GM12892 (cell line): ENCODE results near the gene TBCD.
"Not testable (repeated sequence)": the region's sequence is repeated elsewhere in the genome, so short reads cannot be mapped to it uniquely, and the experiment has no call there.

Experiments used
- DNase-seq: peaks from one replicate; pipeline ENCODE4 v3.0.0; 2011; ENCODE audit not compliant: insufficient read length
- FAIRE-seq: peaks from 2 replicates; lab custom pipeline; 2011; peaks lifted over from hg19 to GRCh38; lab: Jason Lieb, UNC
- POLR2A ChIP-seq: IDR thresholded peaks from 2 replicates; pipeline ENCODE4 v1.6.1; 2011; ENCODE audit warnings: low read depth, low read length, control low read depth
- POLR2AphosphoS5 ChIP-seq: IDR thresholded peaks from 2 replicates; pipeline ENCODE4 v1.6.1; 2011; ENCODE audit warnings: low read depth, low read length, control low read depth
- TAF1 ChIP-seq: IDR thresholded peaks from 2 replicates; pipeline ENCODE4 v1.6.1; 2011; ENCODE audit warnings: low read depth, mild to moderate bottlenecking, control low read depth, low read length, borderline replicate concordance

The TBCD gene

DNA sequence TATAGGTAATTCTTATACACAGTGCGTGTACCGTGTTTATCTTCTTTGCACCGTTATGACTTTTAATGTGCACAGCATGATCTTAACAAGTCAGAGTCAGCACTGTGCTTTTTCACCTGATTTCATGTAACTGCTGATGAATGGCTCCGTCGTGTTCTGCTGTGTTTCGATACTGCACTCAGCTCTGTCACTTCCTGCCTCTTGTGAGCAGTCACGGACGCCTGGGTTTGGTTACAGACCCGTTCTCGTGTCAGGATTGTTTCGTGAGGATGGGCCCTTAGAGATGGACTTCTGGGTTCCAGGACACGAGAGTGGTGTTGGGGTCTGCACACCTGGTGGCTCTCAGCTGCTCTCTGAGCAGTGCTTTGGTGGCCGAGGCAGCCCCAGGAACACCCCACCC, 24.6 kb downstream of the TBCD start:
- TF ChIP-seq TAF1 (no peak), POLR2A (no peak), POLR2AphosphoS5 (no peak)
- DNase-seq (no peak), FAIRE-seq (no peak)

DNA sequence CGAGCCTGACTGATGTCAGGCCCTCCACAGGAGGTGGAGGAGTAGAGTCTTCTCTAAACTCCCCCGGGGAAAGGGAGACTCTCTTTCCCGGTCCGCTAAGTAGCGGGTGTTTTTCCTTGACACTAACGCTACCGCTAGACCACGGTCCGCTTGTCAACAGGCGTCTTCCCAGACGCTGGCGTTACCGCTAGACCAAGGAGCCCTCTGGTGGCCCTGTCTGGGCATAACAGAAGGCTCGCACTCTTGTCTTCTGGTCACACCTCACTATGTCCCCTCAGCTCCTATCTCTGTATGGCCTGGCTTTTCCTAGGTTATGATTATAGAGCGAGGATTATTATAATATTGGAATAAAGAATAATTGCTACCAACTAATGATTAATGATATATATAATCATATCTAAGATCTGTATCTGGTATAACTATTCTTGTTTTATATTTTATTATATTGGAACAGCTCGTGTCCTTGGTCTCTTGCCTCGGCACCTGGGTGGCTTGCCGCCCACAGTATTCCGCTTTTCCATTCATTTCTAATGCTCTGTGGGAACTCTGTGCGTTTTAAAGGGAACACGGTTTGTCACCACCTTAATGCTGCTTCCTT, 26.0 kb downstream of the TBCD start:
- not testable (repeated sequence) for FAIRE-seq, DNase-seq

DNA sequence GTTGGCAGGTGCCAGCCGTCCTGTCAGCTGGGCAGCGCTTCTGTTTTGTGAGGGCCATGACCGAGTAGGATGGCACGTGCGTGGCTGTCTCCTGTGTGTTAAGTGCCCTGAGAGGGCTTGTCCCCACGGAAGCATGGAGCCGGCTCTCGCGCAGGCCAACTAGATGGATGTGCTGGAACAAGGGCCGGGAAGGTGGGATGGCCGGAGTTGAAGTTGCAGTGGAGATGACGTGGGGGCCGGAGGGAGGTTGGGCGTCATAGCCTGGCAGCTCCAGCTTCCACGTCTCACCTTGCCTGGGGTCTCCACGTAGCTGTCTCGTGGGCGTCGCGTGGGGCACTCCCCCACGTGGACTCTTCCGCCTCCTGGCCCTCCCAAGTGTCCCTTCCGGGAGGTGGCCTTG, 27.7 kb downstream of the TBCD start:
- no peak for TF ChIP-seq POLR2AphosphoS5
- no peak for TF ChIP-seq TAF1
- no peak for TF ChIP-seq POLR2A
- no peak for DNase-seq
- no peak for FAIRE-seq

DNA sequence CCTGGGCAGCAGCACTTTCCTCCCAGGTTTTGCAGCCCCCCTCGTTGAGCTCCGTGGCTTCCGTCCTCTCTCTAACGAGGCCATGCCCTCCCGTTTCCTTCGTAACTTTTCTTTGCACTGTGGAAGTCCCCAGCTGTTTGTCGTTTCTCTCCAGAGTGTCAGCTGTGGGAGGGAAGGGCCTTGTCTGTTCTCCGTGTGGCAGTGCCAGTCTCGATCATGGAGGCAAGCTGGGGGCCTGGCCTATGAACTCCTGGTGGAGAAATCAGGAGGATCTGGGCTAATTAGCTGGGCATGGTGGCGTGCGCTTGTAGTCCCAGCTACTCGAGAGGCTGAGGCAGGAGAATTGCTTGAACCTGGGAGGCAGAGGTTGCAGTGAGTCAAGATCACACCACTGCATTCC, 28.3 kb downstream of the TBCD start:
- DNase-seq (no peak), FAIRE-seq (no peak)
- TF ChIP-seq POLR2AphosphoS5: no peak
- no peak for TF ChIP-seq TAF1
- TF ChIP-seq POLR2A: no peak

DNA sequence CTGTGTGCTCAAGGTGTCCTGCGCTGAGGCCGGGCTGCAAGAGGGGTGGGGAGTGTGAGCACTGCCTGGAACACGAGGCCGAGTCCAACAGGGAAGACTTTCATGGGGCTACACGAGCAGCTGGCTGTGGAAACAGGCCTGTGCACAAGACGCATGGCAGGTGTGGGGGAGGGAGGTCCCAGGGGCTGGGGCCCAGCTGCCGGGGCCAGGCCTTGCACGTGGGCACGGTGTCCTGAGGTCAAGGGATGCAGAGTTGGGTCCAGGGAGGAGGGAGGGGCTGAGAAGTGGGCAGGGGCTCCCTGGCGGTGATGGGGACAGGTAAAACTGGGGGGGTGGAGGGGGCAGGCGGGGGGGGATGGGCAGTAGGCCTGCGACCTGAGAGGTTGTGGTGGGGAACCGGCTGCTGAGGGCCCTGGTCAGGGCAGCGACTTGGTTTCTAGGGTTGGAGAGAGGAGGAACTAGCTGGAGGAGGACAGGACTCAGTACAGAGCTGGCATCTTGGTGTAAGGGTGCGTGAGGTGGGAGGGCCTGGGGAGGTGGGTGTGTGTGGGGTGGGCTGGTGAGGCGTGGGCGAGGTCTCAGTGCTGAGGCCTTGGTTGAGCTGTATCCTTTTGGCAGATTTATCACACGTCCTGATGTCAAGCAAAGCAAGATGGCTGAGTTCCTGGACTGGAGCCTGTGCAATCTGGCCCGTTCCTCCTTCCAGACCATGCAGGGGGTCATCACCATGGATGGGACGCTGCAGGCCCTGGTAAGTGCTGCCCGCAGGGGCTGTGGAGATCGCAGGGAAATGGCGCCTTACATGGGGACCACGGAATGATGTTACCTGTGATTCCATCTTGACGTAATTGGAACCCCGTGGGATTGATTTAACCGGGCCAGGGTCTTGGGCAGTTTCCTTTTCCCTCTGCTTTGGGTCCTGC, 29.4 kb downstream of the TBCD start:
- DNase-seq (no peak), FAIRE-seq (no peak)
- TF ChIP-seq POLR2A: no peak

DNA sequence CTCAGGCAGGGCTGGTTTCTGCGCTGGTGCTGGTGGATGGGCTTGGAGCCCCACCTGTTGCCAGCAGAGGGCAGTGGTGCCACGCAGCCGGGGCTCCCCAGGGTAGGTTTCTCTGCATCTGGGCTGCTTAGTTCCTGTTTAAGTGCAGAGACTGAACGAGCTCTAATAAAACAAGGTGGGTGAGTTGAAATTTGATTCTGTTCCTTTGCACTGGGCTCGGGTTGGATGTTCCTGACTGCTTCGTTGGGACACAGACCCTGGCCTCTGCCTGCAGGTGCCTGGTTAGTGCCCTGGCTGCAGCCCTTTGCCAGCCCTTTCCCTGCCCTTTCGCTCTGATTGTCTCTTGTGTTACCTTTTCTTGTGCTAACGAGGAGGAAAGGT, 30.0 kb downstream of the TBCD start:
- TF ChIP-seq TAF1 (no peak), POLR2A (no peak), POLR2AphosphoS5 (no peak)
- peak; percentile 85 for FAIRE-seq
- peak; percentile 96 for DNase-seq

DNA sequence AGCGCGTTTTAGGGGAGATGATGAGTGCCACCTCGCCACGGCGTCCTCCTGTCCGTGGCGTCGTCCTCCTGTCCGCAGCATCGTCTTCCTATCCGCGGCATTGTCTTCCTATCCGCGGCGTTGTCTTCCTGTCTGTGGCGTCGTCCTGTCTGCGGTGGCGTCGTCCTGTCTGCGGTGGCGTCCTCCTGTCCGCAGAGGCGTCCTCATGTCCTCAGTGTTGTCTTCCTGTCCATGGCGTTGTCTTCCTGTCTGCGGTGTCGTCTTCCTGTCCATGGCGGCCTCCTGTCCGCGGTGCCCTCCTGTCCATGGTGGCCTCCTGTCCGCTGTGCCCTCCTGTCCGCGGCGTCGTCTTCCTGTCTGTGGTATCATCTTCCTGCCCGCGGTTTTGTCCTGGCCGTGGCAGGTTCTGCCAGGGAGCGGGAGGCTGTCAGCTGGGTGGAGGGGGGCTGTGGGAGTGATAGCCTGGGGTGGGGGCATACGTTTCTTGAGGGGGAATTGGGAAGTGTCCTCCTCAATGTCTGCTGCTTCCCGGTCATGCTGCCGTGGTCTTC, 30.9 kb downstream of the TBCD start:
- no peak for FAIRE-seq
- DNase-seq: no peak
- no peak for TF ChIP-seq TAF1
- no peak for TF ChIP-seq POLR2AphosphoS5
- TF ChIP-seq POLR2A: no peak

DNA sequence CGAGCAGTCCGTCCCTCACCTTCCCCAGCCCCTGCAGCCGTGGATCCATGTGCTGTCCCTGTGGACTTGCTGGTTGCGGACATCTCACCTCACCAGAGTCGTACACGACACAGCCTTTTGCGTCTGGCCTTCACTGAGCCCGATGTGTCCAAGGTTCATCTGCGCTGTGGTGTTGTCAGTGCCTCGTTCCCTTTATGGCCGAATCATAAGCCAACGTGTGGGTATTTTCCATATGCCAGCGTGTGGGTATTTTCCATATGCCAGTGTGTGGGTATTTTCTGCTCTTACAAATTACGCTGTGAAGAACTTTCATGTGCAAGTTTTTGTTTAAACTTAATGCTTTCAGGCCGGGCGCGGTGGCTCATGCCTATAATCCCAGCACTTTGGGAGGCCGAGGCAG, 31.6 kb downstream of the TBCD start:
- no peak for DNase-seq
- TF ChIP-seq TAF1: no peak
- no peak for TF ChIP-seq POLR2AphosphoS5
- TF ChIP-seq POLR2A: no peak
- FAIRE-seq: no peak

DNA sequence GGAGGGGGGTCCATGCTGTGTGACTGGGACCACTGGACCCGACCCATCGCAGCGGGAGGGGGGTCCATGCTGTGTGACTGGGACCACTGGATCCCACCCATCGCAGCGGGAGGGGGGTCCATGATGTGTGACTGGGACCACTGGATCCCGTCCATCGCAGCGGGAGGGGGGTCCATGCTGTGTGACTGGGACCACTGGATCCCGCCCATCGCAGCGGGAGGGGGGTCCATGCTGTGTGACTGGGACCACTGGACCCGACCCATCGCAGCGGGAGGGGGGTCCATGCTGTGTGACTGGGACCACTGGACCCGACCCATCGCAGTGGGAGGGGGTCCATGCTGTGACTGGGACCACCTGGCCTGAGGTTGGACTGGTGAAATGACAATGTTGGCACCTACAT, 33.7 kb downstream of the TBCD start:
- FAIRE-seq, DNase-seq: not testable (repeated sequence)

DNA sequence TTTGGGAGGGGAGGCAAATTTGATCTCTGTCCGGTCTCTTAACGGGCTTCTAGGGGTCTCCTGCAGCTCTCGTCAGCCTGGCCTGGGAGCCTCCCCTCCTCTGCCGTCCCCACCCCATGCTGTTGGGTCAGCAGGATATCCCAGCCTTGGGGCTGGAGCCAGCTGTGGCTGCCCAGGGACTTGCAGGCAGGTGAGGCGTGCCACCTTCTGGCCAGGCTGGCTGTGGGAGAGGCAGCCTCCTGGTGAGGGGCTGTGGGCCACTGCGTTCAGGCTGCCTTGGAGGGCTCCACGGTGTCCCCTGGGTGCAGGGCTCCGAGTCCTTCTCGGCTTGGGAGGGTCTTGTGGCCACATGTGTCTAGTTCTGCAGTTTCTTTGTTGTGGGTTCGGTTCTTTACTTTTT, 34.6 kb downstream of the TBCD start:
- DNase-seq: no peak
- TF ChIP-seq POLR2AphosphoS5 (no peak), TAF1 (no peak), POLR2A (no peak)
- no peak for FAIRE-seq

DNA sequence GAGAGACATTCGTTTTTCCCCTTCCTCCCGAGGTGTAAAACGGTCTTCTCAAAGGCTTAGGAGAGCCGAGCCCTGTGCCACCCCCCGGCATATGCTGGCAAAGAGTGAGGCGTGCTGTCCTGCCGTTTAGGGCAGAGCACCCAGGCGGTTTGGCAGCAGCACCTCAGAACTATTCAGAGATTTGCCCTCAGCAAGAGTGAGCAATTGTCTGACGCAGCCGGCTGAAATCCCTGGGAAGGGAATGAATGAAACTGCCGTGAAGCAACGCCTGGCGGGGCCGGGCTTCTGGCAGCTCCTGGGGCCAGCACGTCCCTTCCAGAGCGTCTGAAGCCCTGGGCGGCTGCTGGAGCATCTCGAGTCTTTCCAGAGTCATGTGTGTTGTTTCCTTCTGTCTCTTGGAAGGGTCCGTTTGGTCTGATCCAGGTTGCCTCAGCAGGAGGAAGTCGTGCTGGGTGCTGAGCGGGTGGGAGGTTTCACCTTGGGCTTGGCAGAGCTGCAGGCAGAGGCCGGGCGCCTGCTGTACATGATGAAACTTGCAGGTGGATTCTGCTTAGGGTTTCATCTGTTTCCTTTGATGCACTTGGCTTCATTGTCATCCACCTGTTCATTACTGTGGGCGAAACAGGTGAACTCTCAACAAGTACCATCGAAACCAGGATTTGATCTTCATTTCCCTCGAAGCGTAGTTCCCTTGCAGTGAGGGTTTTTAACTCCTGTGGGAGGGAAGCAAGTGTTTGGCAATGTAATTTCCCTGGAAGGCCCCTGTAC, 35.4 kb downstream of the TBCD start:
- no peak for FAIRE-seq
- TF ChIP-seq POLR2AphosphoS5 (no peak), TAF1 (no peak), POLR2A (no peak)
- no peak for DNase-seq
